Heart left ventricle (tissue), 13 donors: ENCODE measurements around the gene CARHSP1.
"Not testable (repeated sequence)": the region's sequence is repeated elsewhere in the genome, so short reads cannot be mapped to it uniquely, and the experiment has no call there.

Experiments used
- CTCF ChIP-seq, 12 donors: fragments of 200-600 bp; sonication (generic) in 4 of 12; IDR thresholded peaks; one replicate each; pipeline versions ENCODE4 v1.5.0 to v1.8.0; 2018 to 2022; ENCODE audit warnings: antibody characterized with exemption in 12 of 12, mild to moderate bottlenecking in 5 of 12
- POLR2A ChIP-seq, 2 donors: fragments of 450-650 bp; IDR thresholded peaks; one replicate each; pipeline ENCODE4 v1.6.1; 2017; ENCODE audit warnings: antibody characterized with exemption in 2 of 2, mild to moderate bottlenecking in 2 of 2, moderate library complexity in 2 of 2
- donor health status: ischemic (EF 13 %, LVEDD 7.1; RV severe dilation, severe dysfunction).
- donor health status: DM: no; HTN: yes; CAD: no.
- donor health status: DM: no; HTN: no; CAD: no.
- donor health status: ischemic (EF 25% LVEDD 6.9; RV normal size, moderate dysfunction).
- donor health status: ischemic (EF 25% LVEDD 5.7; RV mildly dilated, moderate dysfunction).
- donor health status: ischemic (EF 35%, LVEDD 5.7; RV mildly dilated, moderate dysfunction).
- donor health status: nonischemic (EF 11% LVEDD 7.7; RV severe dilation, severe dysfunction).
- donor health status: DM: yes; HTN: yes; CAD: no.
- donor health status: PGD.
- donor health status: ischemic (EF 29% LVEDD 5.4; RV normal size, mild dysfunction).
- donor health status: nonischemic (EF 23%, LVEDD 6.1; RV moderate dilation, normal function).

DNA sequence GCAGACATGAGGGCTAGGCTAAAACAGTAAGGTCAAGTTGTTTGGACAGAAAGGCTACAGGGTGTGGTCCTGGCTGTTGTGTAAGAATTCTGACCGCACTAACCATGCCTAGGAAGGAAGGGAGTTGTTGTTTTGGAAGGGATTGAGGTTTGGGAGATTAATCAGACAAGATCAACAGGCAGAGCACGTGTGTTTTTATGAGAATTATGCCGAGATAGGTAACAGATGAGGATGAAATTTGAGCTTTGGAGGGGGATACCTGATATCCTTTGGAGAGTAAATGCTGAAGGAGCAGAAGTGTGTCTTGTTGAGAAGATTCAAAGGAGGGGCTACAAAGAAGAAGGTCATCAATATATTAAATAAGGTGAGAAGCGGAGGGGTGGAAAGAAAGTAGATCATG, 26.8 kb downstream of the CARHSP1 start:
- TF ChIP-seq CTCF, POLR2A (IDR thresholded peaks at IDR 0.05): not testable (repeated sequence)
